Peyer's patch (tissue), 4 donors: Measurements from ENCODE around the gene NCK2. TPM values are rescaled to one million over a fixed set of nuclear protein-coding genes. Genes with fewer than 3 reads are reported as not detected.

Source experiments
- DNase-seq, 3 donors: peaks; one replicate each; pipeline ENCODE4 v3.0.0-alpha.2; 2017 to 2019
- H3K27ac ChIP-seq, 4 donors: fragments of 200-600 bp; sonication (generic); one replicate each; pipeline ENCODE4 v1.5.1; 2016 to 2019
- H3K27me3 ChIP-seq, 2 donors: fragments of 200-600 bp; sonication (generic); one replicate each; pipeline ENCODE4 v1.5.1; 2019
- H3K36me3 ChIP-seq, 3 donors: fragments of 200-600 bp; sonication (generic); one replicate each; pipeline ENCODE4 v1.5.1; 2016 to 2019
- H3K4me1 ChIP-seq, 4 donors: fragments of 200-600 bp; sonication (generic); one replicate each; pipeline ENCODE4 v1.5.1; 2016 to 2019
- H3K4me3 ChIP-seq, 4 donors: fragments of 200-600 bp; sonication (generic); 1 replicate in 3 of 4; 2 replicates in 1 of 4; pipeline ENCODE4 v1.5.1; 2016 to 2019; ENCODE audit warnings: mild to moderate bottlenecking in 1 of 4
- H3K9me3 ChIP-seq, 4 donors: fragments of 200-600 bp; sonication (generic); one replicate each; pipeline ENCODE4 v1.5.1; 2016 to 2019; ENCODE audit warnings: mild to moderate bottlenecking in 1 of 4
- POLR2A ChIP-seq, 2 donors: fragments of 450-650 bp; IDR thresholded peaks; one replicate each; pipeline ENCODE4 v1.5.1; 2017; ENCODE audit warnings: antibody characterized with exemption in 2 of 2, mild to moderate bottlenecking in 2 of 2, moderate library complexity in 2 of 2
- total RNA-seq, 4 donors: library from RNA; depleted of rRNA; stranded (reverse); fragments of >200 nt; gene quantifications; one replicate each; pipeline ENCODE4 v1.1.0, GENCODE V29; 2016
- TF ChIP-seq, protein P1 (sequence below), 6 experiments: fragments of 450-650 bp in 4 of 6; fragments of 200-600 bp in 2 of 6; sonication (generic) in 1 of 6; IDR thresholded peaks; one replicate each; pipeline ENCODE4 v1.5.1; 2017 to 2019; ENCODE audit warnings: antibody characterized with exemption in 6 of 6, mild to moderate bottlenecking in 3 of 6, moderate library complexity in 1 of 6

Gene NCK2
- total RNA-seq, 4 donors from 2014 or later: 58.6 to 94.5 (median 85.8) TPM

DNA sequence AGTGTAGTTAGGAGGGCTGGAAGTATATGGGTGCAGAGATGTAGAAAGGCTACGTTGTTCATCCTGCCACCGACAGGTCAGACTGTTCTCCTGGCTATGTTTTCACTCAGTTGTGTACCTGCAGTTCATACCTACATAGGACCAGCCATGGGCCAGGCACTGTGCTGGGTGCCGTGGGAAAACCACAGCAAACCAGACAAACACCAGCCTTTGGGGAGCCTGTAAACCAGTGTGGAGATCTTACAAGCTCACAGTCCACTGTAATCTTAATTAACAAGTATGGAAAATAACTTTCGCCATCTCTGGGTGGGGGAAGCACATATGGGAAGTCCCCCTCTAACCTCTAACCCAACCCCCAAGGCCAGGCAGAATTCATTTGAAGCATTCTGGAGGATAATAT is 12.7 kb downstream of the NCK2 start:
- peaks cover 0 to 51% (median 15%) of the 10 kb centered on the region in 4 donors for H3K4me1 ChIP-seq
- DNase-seq: no peak
- no peaks in the 10 kb centered on the region for H3K36me3 ChIP-seq
- no peaks in the 10 kb centered on the region for H3K27me3 ChIP-seq
- no peaks in the 10 kb centered on the region for H3K9me3 ChIP-seq
- peak overlapping the region in 1 of 4 donors; percentile 9 for H3K27ac ChIP-seq
- H3K4me3 ChIP-seq: no peak overlapping the region
- no peak for TF ChIP-seq POLR2A (IDR thresholded peaks at IDR 0.05)
- TF ChIP-seq, protein P1, sequence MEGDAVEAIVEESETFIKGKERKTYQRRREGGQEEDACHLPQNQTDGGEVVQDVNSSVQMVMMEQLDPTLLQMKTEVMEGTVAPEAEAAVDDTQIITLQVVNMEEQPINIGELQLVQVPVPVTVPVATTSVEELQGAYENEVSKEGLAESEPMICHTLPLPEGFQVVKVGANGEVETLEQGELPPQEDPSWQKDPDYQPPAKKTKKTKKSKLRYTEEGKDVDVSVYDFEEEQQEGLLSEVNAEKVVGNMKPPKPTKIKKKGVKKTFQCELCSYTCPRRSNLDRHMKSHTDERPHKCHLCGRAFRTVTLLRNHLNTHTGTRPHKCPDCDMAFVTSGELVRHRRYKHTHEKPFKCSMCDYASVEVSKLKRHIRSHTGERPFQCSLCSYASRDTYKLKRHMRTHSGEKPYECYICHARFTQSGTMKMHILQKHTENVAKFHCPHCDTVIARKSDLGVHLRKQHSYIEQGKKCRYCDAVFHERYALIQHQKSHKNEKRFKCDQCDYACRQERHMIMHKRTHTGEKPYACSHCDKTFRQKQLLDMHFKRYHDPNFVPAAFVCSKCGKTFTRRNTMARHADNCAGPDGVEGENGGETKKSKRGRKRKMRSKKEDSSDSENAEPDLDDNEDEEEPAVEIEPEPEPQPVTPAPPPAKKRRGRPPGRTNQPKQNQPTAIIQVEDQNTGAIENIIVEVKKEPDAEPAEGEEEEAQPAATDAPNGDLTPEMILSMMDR (IDR thresholded peaks at IDR 0.05): no peak

GRCh38 chr2:105760191-105760590 is 15.5 kb downstream of the NCK2 start:
- H3K4me1 ChIP-seq: peaks cover 0 to 34% (median 6%) of the 10 kb centered on the region in 4 donors
- H3K36me3 ChIP-seq: no peaks in the 10 kb centered on the region
- H3K27me3 ChIP-seq: no peaks in the 10 kb centered on the region
- DNase-seq: peak in 2 of 3 donors; percentile 7 to 38
- TF ChIP-seq, protein P1 (IDR thresholded peaks at IDR 0.05): no peak
- no peak for TF ChIP-seq POLR2A (IDR thresholded peaks at IDR 0.05)
- H3K9me3 ChIP-seq: no peaks in the 10 kb centered on the region
- H3K4me3 ChIP-seq: no peak overlapping the region
- H3K27ac ChIP-seq: no peak overlapping the region

DNA sequence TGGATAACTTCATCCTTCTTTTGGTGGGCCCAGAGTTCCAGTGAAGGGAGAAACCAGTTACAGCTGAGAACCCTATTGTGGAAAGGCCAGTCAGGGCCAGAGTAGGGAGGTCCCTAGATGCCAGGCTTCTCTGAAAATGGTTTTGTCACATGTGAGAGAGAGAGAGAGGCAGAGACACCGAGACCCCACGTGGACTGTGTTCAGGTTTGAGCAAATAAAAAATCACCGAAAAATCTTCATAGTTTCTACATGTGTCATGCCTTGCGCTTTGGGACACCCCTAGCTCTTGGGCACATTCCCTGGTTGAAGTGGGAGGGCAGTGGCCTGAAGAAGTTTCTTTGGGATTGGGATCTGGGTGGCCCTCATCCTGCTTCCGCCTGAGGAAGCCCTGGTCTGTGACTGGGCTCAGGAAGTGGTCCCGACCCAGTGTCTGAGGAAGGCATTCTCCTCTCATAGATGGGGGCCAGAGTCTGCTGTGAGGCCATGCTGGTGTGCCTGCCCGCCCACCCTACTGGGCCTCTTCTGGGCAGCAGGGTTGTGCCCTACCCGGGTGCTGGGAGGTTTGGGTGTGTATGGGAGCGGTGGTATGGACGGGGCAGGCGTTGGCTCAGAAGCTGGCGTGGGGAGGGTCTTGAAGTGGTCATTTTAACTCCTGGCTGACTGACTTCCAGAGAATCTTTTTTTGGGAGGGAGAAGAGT is 16.1 kb downstream of the NCK2 start:
- Histone ChIP-seq H3K27ac (no peak overlapping the region), H3K4me3 (no peak overlapping the region), H3K36me3 (no peaks in the 10 kb centered on the region), H3K4me1 (peaks cover 0 to 31% (median 5%) of the 10 kb centered on the region in 4 donors), H3K9me3 (no peaks in the 10 kb centered on the region), H3K27me3 (no peaks in the 10 kb centered on the region)
- TF ChIP-seq, protein P1 (IDR thresholded peaks at IDR 0.05): no peak
- TF ChIP-seq POLR2A (IDR thresholded peaks at IDR 0.05): no peak
- peak in 2 of 3 donors; percentile 13 to 36 for DNase-seq

DNA sequence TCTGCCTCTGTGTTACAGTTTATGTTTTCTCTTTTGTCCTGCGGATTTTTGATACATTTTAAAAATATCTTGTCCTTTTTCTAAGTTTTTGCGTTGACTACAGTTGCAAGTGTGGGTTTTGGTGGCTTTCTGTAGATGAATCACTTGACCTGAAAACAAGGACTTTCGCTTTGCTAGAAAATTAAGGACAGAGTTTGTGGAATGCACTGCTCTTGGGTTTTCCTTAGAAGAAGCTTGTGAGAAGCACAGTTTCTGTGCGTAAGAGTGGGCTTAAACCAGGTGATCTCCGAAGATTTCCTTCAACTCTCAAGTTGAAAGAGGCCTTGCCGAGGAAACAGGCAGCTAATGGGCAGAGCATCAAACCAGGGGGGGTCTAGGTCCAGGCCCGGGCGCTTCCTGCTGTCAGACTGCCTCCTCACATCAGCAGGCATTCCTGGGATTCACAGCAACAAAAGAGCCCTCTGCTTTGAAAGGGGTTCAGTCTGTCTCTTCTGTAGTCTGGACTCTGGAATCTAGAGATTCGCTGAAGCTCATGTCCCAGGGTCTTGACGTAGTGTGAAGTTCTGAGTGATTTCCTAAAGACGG is 17.3 kb downstream of the NCK2 start:
- TF ChIP-seq, protein P1 (IDR thresholded peaks at IDR 0.05): no peak
- TF ChIP-seq POLR2A (IDR thresholded peaks at IDR 0.05): no peak
- Histone ChIP-seq H3K4me3 (no peak overlapping the region), H3K27ac (no peak overlapping the region), H3K27me3 (no peaks in the 10 kb centered on the region), H3K36me3 (no peaks in the 10 kb centered on the region), H3K4me1 (peaks cover 0 to 35% (median 3%) of the 10 kb centered on the region in 4 donors), H3K9me3 (no peaks in the 10 kb centered on the region)
- DNase-seq: peak in 2 of 3 donors; percentile 11 to 23

DNA sequence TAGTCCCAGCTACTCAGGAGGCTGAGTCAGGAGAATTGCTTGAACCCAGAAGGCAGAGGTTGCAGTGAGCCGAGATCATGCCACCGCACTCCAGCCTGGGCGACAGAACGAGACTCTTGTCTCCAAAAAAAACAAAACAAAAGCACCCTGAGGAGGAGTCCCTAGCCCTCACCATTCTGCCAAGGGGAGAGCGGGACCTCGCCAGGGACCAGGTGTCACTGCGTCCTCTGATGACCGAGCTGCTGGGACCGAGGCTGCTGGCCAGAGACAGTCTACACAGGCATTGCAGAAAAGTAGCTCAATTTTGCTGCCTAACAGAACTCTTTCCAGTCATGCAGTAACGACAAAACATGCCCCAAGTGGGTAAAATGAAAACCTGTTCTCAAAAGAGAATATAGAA is 18.4 kb downstream of the NCK2 start:
- Histone ChIP-seq H3K36me3 (no peaks in the 10 kb centered on the region), H3K9me3 (no peaks in the 10 kb centered on the region), H3K27me3 (no peaks in the 10 kb centered on the region), H3K4me3 (no peak overlapping the region), H3K27ac (no peak overlapping the region), H3K4me1 (peaks cover 0 to 28% (median 0%) of the 10 kb centered on the region in 4 donors)
- TF ChIP-seq POLR2A (IDR thresholded peaks at IDR 0.05): no peak
- TF ChIP-seq, protein P1 (IDR thresholded peaks at IDR 0.05): no peak
- peak in 2 of 3 donors; percentile 13 to 30 for DNase-seq
